RWPE1 (cell line): ENCODE measurements around the gene AAMP.

Source experiments
- CTCF ChIA-PET: fragments of 350-600 bp; sonication (Branson Sonifier 250); formaldehyde crosslinking; extraction: SDS; loops from one replicate; lab custom pipeline; 2021; lab: Yijun Ruan, JAX
- POLR2A ChIA-PET: fragments of 400-600 bp; formaldehyde crosslinking; extraction: SDS; loops from one replicate; lab custom pipeline; 2020; ENCODE audit warnings: antibody characterized with exemption; ENCODE audit not compliant: low non-redundant PET; lab: Yijun Ruan, JAX
- DNase-seq: peaks from one replicate; pipeline ENCODE4 v3.0.0; 2012; ENCODE audit warnings: low spot score
- H3K27ac ChIP-seq: fragments of 450-650 bp; 2 replicates; pipeline ENCODE4 v1.5.1; 2017
- CTCF ChIP-seq: fragments of 450-650 bp; conservative IDR thresholded peaks from 2 replicates; pipeline ENCODE4 v1.5.1; 2017; ENCODE audit warnings: low read depth, mild to moderate bottlenecking

AAMP gene

GRCh38 chr2:218289639-218290315 lies 19.8 kb upstream of the AAMP start:
- TF ChIP-seq CTCF = no peak
- H3K27ac ChIP-seq = peak overlapping the region; percentile 90
- CTCF ChIA-PET = interaction anchor here (0.7 to 1.0 kb wide), 2 partner anchors 7 to 70 kb away, joined by 3 read pairs; no protein-coding TSS in a partner anchor
- POLR2A ChIA-PET = no interaction called here
- no peak for DNase-seq

GRCh38 chr2:218286570-218287459 lies 16.9 kb upstream of the AAMP start:
- peak overlapping the region; percentile 99 for H3K27ac ChIP-seq
- peak; percentile 91 for DNase-seq
- ChIA-PET POLR2A (interaction anchor here (0.5 to 1.7 kb wide), 7 partner anchors 9 to 98 kb away, joined by 3 to 5 read pairs (median 4); no protein-coding TSS in a partner anchor), CTCF (interaction anchor here (1.0 to 1.2 kb wide), 2 partner anchors 12 to 15 kb away, joined by 3 to 4 read pairs; no protein-coding TSS in a partner anchor)
- no peak for TF ChIP-seq CTCF

- no peak for DNase-seq
- no peak for TF ChIP-seq CTCF
- ChIA-PET POLR2A (interaction anchor here (0.6 kb wide), 1 partner anchor 557 kb away, joined by 4 read pairs; no protein-coding TSS in a partner anchor), CTCF (interaction anchor here (0.6 to 1.4 kb wide), 2 partner anchors 13 to 15 kb away, joined by 4 to 5 read pairs; no protein-coding TSS in a partner anchor)
- peak overlapping the region; percentile 99 for H3K27ac ChIP-seq
These were observed 15.7 kb upstream of the AAMP start for GRCh38 chr2:218285604-218286003.

- peak; percentile 77 for DNase-seq
- ChIA-PET CTCF (interaction anchor here (0.6 to 1.3 kb wide), 3 partner anchors 9 to 215 kb away, joined by 3 to 13 read pairs (median 3); partner anchors contain the start of gene PNKD), POLR2A (no interaction called here)
- no peak for TF ChIP-seq CTCF
- peak overlapping the region; percentile 99 for H3K27ac ChIP-seq
These were observed 14.3 kb upstream of the AAMP start for GRCh38 chr2:218284106-218284811.

GRCh38 chr2:218282173-218282991 lies 12.4 kb upstream of the AAMP start:
- peak; percentile 78 for DNase-seq
- POLR2A ChIA-PET = interaction anchor here (0.7 to 1.7 kb wide), 3 partner anchors 8 to 114 kb away, joined by 3 to 19 read pairs (median 4); no protein-coding TSS in a partner anchor
- TF ChIP-seq CTCF = no peak
- peak overlapping the region; percentile 99 for H3K27ac ChIP-seq
- CTCF ChIA-PET = interaction anchor here (0.7 to 1.3 kb wide), 3 partner anchors 8 to 380 kb away, joined by 3 to 4 read pairs (median 3); no protein-coding TSS in a partner anchor
